H9 (cell line): ENCODE data around the gene CSMD2. TPM values are rescaled to one million over a fixed set of nuclear protein-coding genes. Genes with fewer than 3 reads are reported as not detected.

Experiments used
- DNase-seq: peaks from one replicate; pipeline ENCODE4 v3.0.0-alpha.2; 2017
- H2AFZ ChIP-seq: one replicate; pipeline ENCODE4 v1.6.1; 2013; ENCODE audit warnings: mild to moderate bottlenecking, low read length, control low read depth, moderate library complexity
- H2AK5ac ChIP-seq: 2 replicates; pipeline ENCODE4 v1.6.1; 2013; ENCODE audit warnings: low read length, control low read depth, mixed read lengths; ENCODE audit not compliant: insufficient read length
- H2BK120ac ChIP-seq: one replicate; pipeline ENCODE4 v1.6.1; 2013; ENCODE audit warnings: low read depth, mild to moderate bottlenecking, low read length, control low read depth, inconsistent platforms; ENCODE audit not compliant: poor library complexity, severe bottlenecking
- H2BK12ac ChIP-seq: 2 replicates; pipeline ENCODE4 v1.6.1; 2013; ENCODE audit warnings: low read length, control low read depth, mixed read lengths, low read depth; ENCODE audit not compliant: insufficient read length
- H2BK15ac ChIP-seq: 2 replicates; pipeline ENCODE4 v1.6.1; 2013; ENCODE audit warnings: low read depth, low read length, control low read depth
- H2BK20ac ChIP-seq: one replicate; pipeline ENCODE4 v1.6.1; 2013; ENCODE audit warnings: low read depth, mild to moderate bottlenecking, low read length, control low read depth, inconsistent platforms; ENCODE audit not compliant: poor library complexity, severe bottlenecking
- H2BK5ac ChIP-seq: 2 replicates; pipeline ENCODE4 v1.6.1; 2013; ENCODE audit warnings: low read length, control low read depth, mixed read lengths; ENCODE audit not compliant: insufficient read length
- H3K14ac ChIP-seq: 2 replicates; pipeline ENCODE4 v1.6.1; 2013; ENCODE audit warnings: low read length, control low read depth; ENCODE audit not compliant: insufficient read depth
- H3K18ac ChIP-seq: 2 replicates; pipeline ENCODE4 v1.6.1; 2013; ENCODE audit warnings: low read depth, mild to moderate bottlenecking, mixed read lengths, low read length, control low read depth; ENCODE audit not compliant: insufficient read length
- H3K23ac ChIP-seq: 2 replicates; pipeline ENCODE4 v1.6.1; 2013; ENCODE audit warnings: low read length, control low read depth, mixed read lengths, low read depth; ENCODE audit not compliant: insufficient read length
- H3K23me2 ChIP-seq: 2 replicates; pipeline ENCODE4 v1.6.1; 2013; ENCODE audit warnings: low read depth, mild to moderate bottlenecking, mixed read lengths, low read length, control low read depth; ENCODE audit not compliant: insufficient read length, poor library complexity, severe bottlenecking
- H3K27ac ChIP-seq: 2 replicates; pipeline ENCODE4 v1.5.1; 2013; ENCODE audit warnings: low read length, control low read depth, mixed read lengths, low read depth; ENCODE audit not compliant: insufficient read length
- H3K27me3 ChIP-seq: 2 replicates; pipeline ENCODE4 v1.6.1; 2013; ENCODE audit warnings: low read length, control low read depth, inconsistent platforms; ENCODE audit not compliant: insufficient read depth
- H3K4ac ChIP-seq: 2 replicates; pipeline ENCODE4 v1.6.1; 2013; ENCODE audit warnings: low read depth, mild to moderate bottlenecking, control low read depth, inconsistent platforms, low read length, moderate library complexity
- H3K4me1 ChIP-seq: 2 replicates; pipeline ENCODE4 v1.6.1; 2013; ENCODE audit warnings: low read length, control low read depth, inconsistent platforms; ENCODE audit not compliant: insufficient read depth
- H3K4me2 ChIP-seq: 2 replicates; pipeline ENCODE4 v1.6.1; 2013; ENCODE audit warnings: low read length, control low read depth, mixed read lengths; ENCODE audit not compliant: insufficient read length, insufficient read depth
- H3K56ac ChIP-seq: 2 replicates; pipeline ENCODE4 v1.6.1; 2013; ENCODE audit warnings: low read depth, mild to moderate bottlenecking, mixed read lengths, low read length, control low read depth; ENCODE audit not compliant: insufficient read length
- H3K79me1 ChIP-seq: 2 replicates; pipeline ENCODE4 v1.6.1; 2013; ENCODE audit warnings: low read depth, mild to moderate bottlenecking, moderate library complexity, low read length, control low read depth, inconsistent platforms; ENCODE audit not compliant: insufficient read depth, poor library complexity, severe bottlenecking
- H3K79me2 ChIP-seq: 2 replicates; pipeline ENCODE4 v1.6.1; 2013; ENCODE audit warnings: low read length, control low read depth, inconsistent platforms; ENCODE audit not compliant: insufficient read depth
- H3K9ac ChIP-seq: 2 replicates; pipeline ENCODE4 v1.6.1; 2013; ENCODE audit warnings: low read length, control low read depth, mixed read lengths; ENCODE audit not compliant: insufficient read length; ENCODE audit errors: extremely low read depth
- H3K9me3 ChIP-seq: one replicate; pipeline ENCODE4 v1.6.1; 2013; ENCODE audit warnings: low read depth, low read length, inconsistent platforms; ENCODE audit not compliant: control insufficient read depth
- H3T11ph ChIP-seq: one replicate; pipeline ENCODE4 v1.6.1; 2013; ENCODE audit warnings: mild to moderate bottlenecking, low read length, control low read depth, inconsistent platforms
- H4K20me1 ChIP-seq: one replicate; pipeline ENCODE4 v1.6.1; 2013; ENCODE audit not compliant: control insufficient read depth, insufficient read length, insufficient read depth
- H4K5ac ChIP-seq: 2 replicates; pipeline ENCODE4 v1.6.1; 2013; ENCODE audit warnings: low read depth, mild to moderate bottlenecking, mixed read lengths, low read length, control low read depth; ENCODE audit not compliant: insufficient read length
- H4K8ac ChIP-seq: replicated peaks from 2 replicates; pipeline ENCODE4 v1.6.1; 2013; ENCODE audit warnings: low read length, control low read depth, mixed read lengths, low read depth; ENCODE audit not compliant: insufficient read length
- H4K91ac ChIP-seq: 2 replicates; pipeline ENCODE4 v1.6.1; 2013; ENCODE audit warnings: low read depth, mild to moderate bottlenecking, moderate library complexity, mixed read lengths, low read length, control low read depth; ENCODE audit not compliant: insufficient read length
- H3K27ac Mint-ChIP-seq, 3 experiments: 2 replicates in 2 of 3; 3 replicates in 1 of 3; pipeline ENCODE4 v1.8.0; 2020 to 2021; ENCODE audit warnings: mixed read lengths in 3 of 3, mild to moderate bottlenecking in 1 of 3, moderate library complexity in 1 of 3
- H3K27me3 Mint-ChIP-seq: 2 replicates; pipeline ENCODE4 v1.8.0; 2021; ENCODE audit warnings: low read depth, mild to moderate bottlenecking, moderate library complexity, mixed read lengths
- H3K36me3 Mint-ChIP-seq, 3 experiments: 2 replicates in 2 of 3; 3 replicates in 1 of 3; pipeline ENCODE4 v1.8.0; 2020 to 2021; ENCODE audit warnings: low read depth in 3 of 3, mixed read lengths in 3 of 3; ENCODE audit not compliant: insufficient read depth in 1 of 3
- H3K4me1 Mint-ChIP-seq, 2 experiments: 2 replicates each; pipeline ENCODE4 v1.8.0; 2020; ENCODE audit warnings: mixed read lengths in 2 of 2
- H3K4me3 Mint-ChIP-seq, 2 experiments: 2 replicates in 1 of 2; 3 replicates in 1 of 2; pipeline ENCODE4 v1.8.0; 2020 to 2021; ENCODE audit warnings: mild to moderate bottlenecking in 2 of 2, mixed read lengths in 2 of 2, moderate library complexity in 1 of 2
- H3K9me3 Mint-ChIP-seq, 2 experiments: 2 replicates in 1 of 2; 3 replicates in 1 of 2; pipeline ENCODE4 v1.8.0; 2020; ENCODE audit warnings: mild to moderate bottlenecking in 2 of 2, mixed read lengths in 2 of 2, moderate library complexity in 1 of 2
- CTCF ChIP-seq: fragments of 200-600 bp; sonication (generic); conservative IDR thresholded peaks from 3 replicates; pipeline ENCODE4 v1.8.0; 2021; ENCODE audit warnings: antibody characterized with exemption, mild to moderate bottlenecking
- WGBS: extraction: QIAGEN DNeasy Blood & Tissue Kit; methylation state at CpG from one replicate; pipeline ENCODE4 v1.1.7; 2013; ENCODE audit warnings: missing lambda C conversion rate, low lambda C conversion rate, mixed read lengths; ENCODE audit not compliant: insufficient read length; ENCODE audit errors: extremely low coverage; 5-methylcytosine and 5-hydroxymethylcytosine counted together
- total RNA-seq: library from RNA; stranded (reverse); gene quantifications from 2 replicates; pipeline ENCODE4 v1.2.1, GENCODE V29; 2021

Gene CSMD2
- total RNA-seq, 1 experiment from 2014 or later, result 6.4 TPM

GRCh38 chr1:33666616-33667015, 498.4 kb downstream of the CSMD2 start:
- no peaks in the 10 kb centered on the region for H3K79me1 ChIP-seq
- H2BK12ac ChIP-seq, result no peak overlapping the region
- H3K9ac ChIP-seq, result no peak overlapping the region
- no peak overlapping the region for H3K56ac ChIP-seq
- H3K4me2 ChIP-seq, result no peak overlapping the region
- H4K91ac ChIP-seq, result no peak overlapping the region
- peaks cover 14% of the 10 kb centered on the region for H3K9me3 ChIP-seq
- H2BK5ac ChIP-seq, result no peak overlapping the region
- no peak overlapping the region for H3K27ac ChIP-seq
- H3K36me3 Mint-ChIP-seq, result peaks cover 10 to 34% (median 27%) of the 10 kb centered on the region in 3 experiments
- WGBS, result no CpG with 5 or more reads among the region's 5 CpGs
- no peak overlapping the region for H2BK120ac ChIP-seq
- no peak overlapping the region for H2AK5ac ChIP-seq
- no peak overlapping the region for H4K8ac ChIP-seq
- H3K79me2 ChIP-seq, result no peaks in the 10 kb centered on the region
- no peak for TF ChIP-seq CTCF
- no peaks in the 10 kb centered on the region for H3K27me3 ChIP-seq
- no peaks in the 10 kb centered on the region for H3K4me1 Mint-ChIP-seq
- H3K27me3 Mint-ChIP-seq, result no peaks in the 10 kb centered on the region
- H2AFZ ChIP-seq, result no peak overlapping the region
- H3K23me2 ChIP-seq, result peaks cover 3% of the 10 kb centered on the region
- H3K18ac ChIP-seq, result no peak overlapping the region
- no peak overlapping the region for H2BK15ac ChIP-seq
- DNase-seq, result no peak
- H3K9me3 Mint-ChIP-seq, result peaks cover 11 to 16% of the 10 kb centered on the region in 2 experiments
- no peak overlapping the region for H3K14ac ChIP-seq
- no peaks in the 10 kb centered on the region for H4K20me1 ChIP-seq
- no peak overlapping the region for H3K27ac Mint-ChIP-seq
- no peak overlapping the region for H3K4ac ChIP-seq
- no peaks in the 10 kb centered on the region for H3K4me1 ChIP-seq
- no peak overlapping the region for H4K5ac ChIP-seq
- no peak overlapping the region for H2BK20ac ChIP-seq
- no peak overlapping the region for H3T11ph ChIP-seq
- H3K23ac ChIP-seq, result no peak overlapping the region
- no peak overlapping the region for H3K4me3 Mint-ChIP-seq
